ENCODE results near the gene FIZ1.

The FIZ1 gene

GRCh38 chr19:55590109-55590508 lies 9.2 kb downstream of the FIZ1 start:
- Histone ChIP-seq H3K4me1 (ENCODE audit: control insufficient read depth, insufficient read depth, low read length) (peaks cover 11% of the 10 kb centered on the region), H3K36me3 (ENCODE audit: control insufficient read depth in 2 of 2, insufficient read depth in 1 of 2, low read length in 2 of 2) (peaks cover 3 to 14% of the 10 kb centered on the region in 2 experiments), H3K9me3 (ENCODE audit: control insufficient read depth, insufficient read depth, low read depth, low read length) (no peaks in the 10 kb centered on the region), H3K4me3 (ENCODE audit: low read depth, low read length) (no peak overlapping the region), H3K27ac (ENCODE audit: extremely low read depth, low read depth, low read length) (no peak overlapping the region)
- TF ChIP-seq ZNF10 (tag by site-specific recombination; IDR thresholded peaks at IDR 0.05), result no peak
- no peak for TF ChIP-seq TRIM28 (IDR thresholded peaks at IDR 0.05; ENCODE audit: borderline replicate concordance, low read length)
- no peak for TF ChIP-seq ZNF148 (tag by site-specific recombination; IDR thresholded peaks at IDR 0.05; ENCODE audit: borderline replicate concordance)
- no peak for TF ChIP-seq ZBTB49 (tag by site-specific recombination; IDR thresholded peaks at IDR 0.05; ENCODE audit: low read depth)
- TF ChIP-seq SCRT2 (tag by site-specific recombination; IDR thresholded peaks at IDR 0.05), result peak; percentile 88
- no peak for TF ChIP-seq ZNF404 (tag by site-specific recombination; IDR thresholded peaks at IDR 0.05)
- TF ChIP-seq ZNF692 (tag by site-specific recombination; IDR thresholded peaks at IDR 0.05), result no peak
- TF ChIP-seq MZF1 (tag by site-specific recombination; IDR thresholded peaks at IDR 0.05; ENCODE audit: borderline replicate concordance), result no peak
- no peak for TF ChIP-seq GFI1B (tag by site-specific recombination; IDR thresholded peaks at IDR 0.05)
- TF ChIP-seq ZSCAN18 (tag by site-specific recombination; IDR thresholded peaks at IDR 0.05), result no peak
- no peak for TF ChIP-seq KLF10 (tag by site-specific recombination; IDR thresholded peaks at IDR 0.05)
- peak; percentile 87 for TF ChIP-seq SCRT1 (tag by site-specific recombination; IDR thresholded peaks at IDR 0.05; ENCODE audit: borderline replicate concordance)
- TF ChIP-seq ATF2 (tag by site-specific recombination; IDR thresholded peaks at IDR 0.05; ENCODE audit: low read depth), result no peak
- CTCF ChIA-PET, result interaction anchor here (0.7 kb wide), 1 partner anchor 10 kb away, joined by 3 read pairs; no protein-coding TSS in a partner anchor
- POLR2A ChIA-PET, result interaction anchor here (6.9 kb wide), 1 partner anchor 8 kb away, joined by 71 read pairs; the partner anchor contains the start of genes FIZ1 and ZNF524

- H3K36me3 ChIP-seq (ENCODE audit: control insufficient read depth in 2 of 2, insufficient read depth in 1 of 2, low read length in 2 of 2), result peaks cover under 1 to 9% of the 10 kb centered on the region in 2 experiments; a peak in 2 of 3 replicates
- ChIA-PET POLR2A (interaction anchor here (0.7 to 6.9 kb wide), 6 partner anchors 10 to 384 kb away, joined by 3 to 71 read pairs (median 4); partner anchors contain the start of genes FIZ1, U2AF2, ZNF524 and ZNF865), CTCF (interaction anchor here (0.6 to 1.9 kb wide), 4 partner anchors 16 to 122 kb away, joined by 3 to 6 read pairs (median 4); no protein-coding TSS in a partner anchor)
- H3K4me1 ChIP-seq (ENCODE audit: control insufficient read depth, insufficient read depth, low read length), result peaks cover 11% of the 10 kb centered on the region
- H3K27ac ChIP-seq (ENCODE audit: extremely low read depth, low read depth, low read length), result no peak overlapping the region
- H3K4me3 ChIP-seq (ENCODE audit: low read depth, low read length), result no peak overlapping the region
- TF ChIP-seq ZIC2 (tag by site-specific recombination; IDR thresholded peaks at IDR 0.05), result no peak
- no peak for TF ChIP-seq ZEB2 (tag by site-specific recombination; IDR thresholded peaks at IDR 0.05)
- H3K9me3 ChIP-seq (ENCODE audit: control insufficient read depth, insufficient read depth, low read depth, low read length), result no peaks in the 10 kb centered on the region
Measured at GRCh38 chr19:55588738-55589137, 10.6 kb downstream of the FIZ1 start.

All from HEK293 (cell line).